Neuronal stem cell (in vitro differentiated cells): Measurements from ENCODE around the gene VWA5A. TPM values are rescaled to one million over a fixed set of nuclear protein-coding genes. Genes with fewer than 3 reads are reported as not detected.

Experiments
- DNase-seq: peaks from one replicate; pipeline ENCODE4 v3.0.0-alpha.2; 2013; ENCODE audit warnings: low spot score
- H2AFZ ChIP-seq: one replicate; pipeline ENCODE4 v1.6.1; 2013; ENCODE audit warnings: mild to moderate bottlenecking, low read length, inconsistent platforms
- H2AK5ac ChIP-seq: 2 replicates; pipeline ENCODE4 v1.6.1; 2013; ENCODE audit warnings: low read depth, mild to moderate bottlenecking, inconsistent platforms, low read length, moderate library complexity, mixed read lengths
- H2BK120ac ChIP-seq: 2 replicates; pipeline ENCODE4 v1.6.1; 2013; ENCODE audit warnings: low read depth, mild to moderate bottlenecking, inconsistent platforms, low read length, moderate library complexity, mixed read lengths
- H2BK12ac ChIP-seq: one replicate; pipeline ENCODE4 v1.6.1; 2013; ENCODE audit warnings: low read length, inconsistent platforms
- H2BK15ac ChIP-seq: 2 replicates; pipeline ENCODE4 v1.6.1; 2013; ENCODE audit warnings: mild to moderate bottlenecking, low read length, inconsistent platforms, mixed read lengths
- H2BK5ac ChIP-seq: one replicate; pipeline ENCODE4 v1.6.1; 2013; ENCODE audit warnings: inconsistent platforms, mild to moderate bottlenecking, low read length, moderate library complexity
- H3K14ac ChIP-seq: one replicate; pipeline ENCODE4 v1.6.1; 2013; ENCODE audit warnings: low read length, inconsistent platforms
- H3K18ac ChIP-seq: 2 replicates; pipeline ENCODE4 v1.6.1; 2013; ENCODE audit warnings: low read length, inconsistent platforms
- H3K23ac ChIP-seq: 2 replicates; pipeline ENCODE4 v1.6.1; 2013; ENCODE audit warnings: low read depth, mild to moderate bottlenecking, mixed read lengths, low read length, inconsistent platforms; ENCODE audit not compliant: poor library complexity
- H3K27ac ChIP-seq: replicated peaks from 3 replicates; pipeline ENCODE4 v1.5.1; 2013; ENCODE audit warnings: low read length, inconsistent platforms
- H3K27me3 ChIP-seq, 3 experiments: 2 replicates each; pipeline ENCODE4 v1.6.1; 2013; ENCODE audit warnings: low read length in 3 of 3, mild to moderate bottlenecking in 2 of 3, inconsistent platforms in 1 of 3, low read depth in 1 of 3, mixed read lengths in 1 of 3, moderate library complexity in 1 of 3; ENCODE audit not compliant: control insufficient read depth in 3 of 3, insufficient read depth in 3 of 3
- H3K36me3 ChIP-seq, 2 donors: replicated peaks in 1 of 2; 2 replicates each; pipeline ENCODE4 v1.6.1; 2013; ENCODE audit warnings: low read length in 2 of 2; ENCODE audit not compliant: control insufficient read depth in 2 of 2, insufficient read depth in 2 of 2
- H3K4ac ChIP-seq: 2 replicates; pipeline ENCODE4 v1.6.1; 2013; ENCODE audit warnings: inconsistent platforms, mild to moderate bottlenecking, low read length, moderate library complexity
- H3K4me1 ChIP-seq, 2 donors: 1 replicate in 1 of 2; 2 replicates in 1 of 2; pipeline ENCODE4 v1.6.1; 2013; ENCODE audit warnings: low read length in 2 of 2, low read depth in 1 of 2; ENCODE audit not compliant: control insufficient read depth in 2 of 2, insufficient read depth in 1 of 2
- H3K4me2 ChIP-seq: one replicate; pipeline ENCODE4 v1.6.1; 2013; ENCODE audit warnings: mild to moderate bottlenecking, low read length, inconsistent platforms; ENCODE audit not compliant: insufficient read depth, poor library complexity, severe bottlenecking
- H3K4me3 ChIP-seq, 2 donors: 2 replicates each; pipeline ENCODE4 v1.5.1; 2013; ENCODE audit warnings: low read length in 2 of 2, mild to moderate bottlenecking in 2 of 2, inconsistent platforms in 1 of 2, moderate library complexity in 1 of 2
- H3K79me1 ChIP-seq: one replicate; pipeline ENCODE4 v1.6.1; 2013; ENCODE audit warnings: low read depth, mild to moderate bottlenecking, inconsistent platforms, low read length, moderate library complexity
- H3K9ac ChIP-seq: one replicate; pipeline ENCODE4 v1.6.1; 2013; ENCODE audit warnings: mild to moderate bottlenecking, low read depth, low read length, inconsistent platforms; ENCODE audit not compliant: poor library complexity
- H3K9me3 ChIP-seq, 2 donors: replicated peaks in 1 of 2; 2 replicates each; pipeline versions ENCODE3 to v1.6.1; 2013; ENCODE audit warnings: low read length in 2 of 2, mild to moderate bottlenecking in 2 of 2, inconsistent platforms in 1 of 2, low read depth in 1 of 2, mixed read lengths in 1 of 2, moderate library complexity in 1 of 2; ENCODE audit not compliant: control insufficient read depth in 2 of 2, insufficient read depth in 1 of 2
- H4K8ac ChIP-seq: one replicate; pipeline ENCODE4 v1.6.1; 2013; ENCODE audit warnings: low read depth, mild to moderate bottlenecking, inconsistent platforms, low read length, moderate library complexity
- H4K91ac ChIP-seq: one replicate; pipeline ENCODE4 v1.6.1; 2013; ENCODE audit warnings: low read length, low read depth, mild to moderate bottlenecking, inconsistent platforms; ENCODE audit not compliant: poor library complexity
- WGBS, 2 donors: extraction: QIAGEN DNeasy Blood & Tissue Kit; methylation state at CpG; one replicate each; pipeline ENCODE4 v1.1.7; 2013; ENCODE audit warnings: missing lambda C conversion rate in 2 of 2, mixed read lengths in 1 of 2; ENCODE audit not compliant: insufficient read length in 2 of 2, insufficient replicate concordance in 1 of 2; ENCODE audit errors: extremely low coverage in 2 of 2; 5-methylcytosine and 5-hydroxymethylcytosine counted together
- polyA plus RNA-seq, 2 experiments: library from polyadenylated mRNA; stranded (reverse); fragments of 200-250 nt; gene quantifications; one replicate each; pipeline ENCODE4 v1.2.3, GENCODE V29; 2013

The VWA5A gene, protein sequence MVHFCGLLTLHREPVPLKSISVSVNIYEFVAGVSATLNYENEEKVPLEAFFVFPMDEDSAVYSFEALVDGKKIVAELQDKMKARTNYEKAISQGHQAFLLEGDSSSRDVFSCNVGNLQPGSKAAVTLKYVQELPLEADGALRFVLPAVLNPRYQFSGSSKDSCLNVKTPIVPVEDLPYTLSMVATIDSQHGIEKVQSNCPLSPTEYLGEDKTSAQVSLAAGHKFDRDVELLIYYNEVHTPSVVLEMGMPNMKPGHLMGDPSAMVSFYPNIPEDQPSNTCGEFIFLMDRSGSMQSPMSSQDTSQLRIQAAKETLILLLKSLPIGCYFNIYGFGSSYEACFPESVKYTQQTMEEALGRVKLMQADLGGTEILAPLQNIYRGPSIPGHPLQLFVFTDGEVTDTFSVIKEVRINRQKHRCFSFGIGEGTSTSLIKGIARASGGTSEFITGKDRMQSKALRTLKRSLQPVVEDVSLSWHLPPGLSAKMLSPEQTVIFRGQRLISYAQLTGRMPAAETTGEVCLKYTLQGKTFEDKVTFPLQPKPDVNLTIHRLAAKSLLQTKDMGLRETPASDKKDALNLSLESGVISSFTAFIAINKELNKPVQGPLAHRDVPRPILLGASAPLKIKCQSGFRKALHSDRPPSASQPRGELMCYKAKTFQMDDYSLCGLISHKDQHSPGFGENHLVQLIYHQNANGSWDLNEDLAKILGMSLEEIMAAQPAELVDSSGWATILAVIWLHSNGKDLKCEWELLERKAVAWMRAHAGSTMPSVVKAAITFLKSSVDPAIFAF
- 15.4 TPM for polyA plus RNA-seq (2013, experiment 1 of 2)
- 15.3 TPM for polyA plus RNA-seq (2013, experiment 2 of 2)

DNA sequence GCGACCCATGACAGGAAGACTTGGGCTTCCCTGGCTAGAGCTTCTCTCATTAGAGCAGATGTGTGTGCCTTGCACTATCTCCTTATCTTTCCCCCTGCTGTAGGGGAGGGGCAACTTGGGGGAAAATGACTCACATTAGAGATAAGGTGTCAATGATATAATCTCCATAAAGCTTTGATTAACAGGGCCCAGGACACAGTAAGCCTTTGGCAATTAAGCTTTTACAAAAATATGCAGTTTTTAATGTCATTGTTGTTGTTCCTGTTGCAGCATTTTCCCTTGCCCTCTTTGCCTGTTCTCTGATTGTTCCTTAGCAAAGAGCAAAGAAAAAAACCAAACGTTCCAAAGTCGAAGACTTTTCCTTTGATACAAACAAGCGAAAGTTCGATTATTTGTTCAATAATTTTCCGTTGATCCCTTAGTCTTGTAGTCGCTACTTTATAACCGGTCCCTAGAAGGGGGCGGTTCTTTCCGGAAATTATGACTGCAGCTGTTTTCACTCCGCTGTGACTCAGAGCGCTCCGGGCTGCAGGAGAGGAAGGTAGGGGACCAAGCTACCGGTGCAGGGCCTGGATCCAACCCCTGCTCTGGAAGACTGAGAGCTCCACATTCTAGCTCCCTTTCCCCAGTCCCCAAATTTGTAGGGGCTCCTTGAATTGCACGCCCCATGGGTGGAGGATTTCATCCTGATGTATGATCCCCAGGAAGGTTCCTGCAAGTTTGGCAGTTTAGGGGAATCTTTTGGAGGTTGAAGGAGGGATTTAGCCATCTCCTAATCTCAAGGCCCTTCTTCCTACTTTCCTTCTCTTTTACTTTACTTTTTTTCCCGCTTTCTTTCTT lies at the start of gene VWA5A:
Gene VWA5A, plus strand, starts transcription at position 509 of the 840 bp plus-strand sequence. CDS start 2,062 bp downstream, outside the sequence.
- H2BK12ac ChIP-seq: no peak within 1 kb of the TSS
- H4K91ac ChIP-seq: no peak within 1 kb of the TSS
- no peaks in the 10 kb centered on the region for H3K27me3 ChIP-seq
- peak within 1 kb of the TSS; percentile 61 to 73 for H3K4me3 ChIP-seq
- peak within 1 kb of the TSS; percentile 84 for H2AFZ ChIP-seq
- no peak within 1 kb of the TSS for H2BK15ac ChIP-seq
- H3K9ac ChIP-seq: no peak within 1 kb of the TSS
- no peaks in the 10 kb centered on the region for H3K79me1 ChIP-seq
- no peak within 1 kb of the TSS for H3K23ac ChIP-seq
- no peak within 1 kb of the TSS for H2AK5ac ChIP-seq
- H3K9me3 ChIP-seq: no peaks in the 10 kb centered on the region
- H2BK120ac ChIP-seq: no peak within 1 kb of the TSS
- H2BK5ac ChIP-seq: no peak within 1 kb of the TSS
- no peak within 1 kb of the TSS for H3K27ac ChIP-seq
- no peak within 1 kb of the TSS for H3K4ac ChIP-seq
- peak within 1 kb of the TSS; percentile 58 for H3K4me2 ChIP-seq
- H3K36me3 ChIP-seq: peaks cover 0 to 23% of the 10 kb centered on the region in 2 donors
- no peak within 1 kb of the TSS for H3K14ac ChIP-seq
- peaks cover 3 to 7% of the 10 kb centered on the region in 2 donors for H3K4me1 ChIP-seq
- H3K18ac ChIP-seq: no peak within 1 kb of the TSS
- no CpG with 5 or more reads among the region's 16 CpGs for WGBS, 2 donors
- H4K8ac ChIP-seq: no peak within 1 kb of the TSS
- peak; percentile 44 for DNase-seq

DNA sequence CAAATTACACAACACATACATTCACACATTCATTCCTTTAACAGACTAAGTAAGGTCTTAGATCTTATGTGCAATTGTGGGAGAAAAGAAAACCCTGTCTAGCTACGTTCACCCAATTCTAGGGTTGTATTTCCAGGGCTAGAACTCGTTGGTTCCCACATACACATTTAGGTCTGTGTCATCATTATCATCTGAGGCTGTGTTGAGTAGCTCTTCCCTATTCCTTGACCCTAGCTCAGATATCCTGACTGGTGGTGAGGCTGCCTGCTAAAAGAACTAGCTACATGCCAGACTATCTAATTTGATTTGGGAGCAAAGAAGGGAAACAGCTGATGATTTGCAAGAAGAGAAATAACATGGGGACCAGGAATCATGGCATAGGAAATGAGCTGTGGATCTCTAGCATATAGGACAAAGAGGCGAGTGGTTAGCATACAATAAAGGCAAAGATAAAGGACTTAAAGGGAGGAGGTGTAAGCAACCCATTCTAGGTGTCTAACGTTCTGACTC lies 46.6 kb upstream of the VWA5A start:
- Histone ChIP-seq H4K8ac (no peak overlapping the region), H3K23ac (no peak overlapping the region), H2BK5ac (no peak overlapping the region), H2BK15ac (no peak overlapping the region), H2BK120ac (no peak overlapping the region), H3K27ac (no peak overlapping the region), H2BK12ac (no peak overlapping the region), H3K79me1 (no peaks in the 10 kb centered on the region), H3K27me3 (peaks cover 0 to 8% (median 0%) of the 10 kb centered on the region in 3 experiments), H3K18ac (no peak overlapping the region), H3K4me3 (no peak overlapping the region), H3K9me3 (peaks cover 0 to 2% of the 10 kb centered on the region in 2 donors), H3K14ac (no peak overlapping the region), H3K36me3 (no peaks in the 10 kb centered on the region), H3K9ac (no peak overlapping the region), H4K91ac (no peak overlapping the region), H3K4me2 (no peak overlapping the region), H2AK5ac (no peak overlapping the region), H2AFZ (no peak overlapping the region), H3K4ac (no peak overlapping the region), H3K4me1 (no peaks in the 10 kb centered on the region)
- WGBS, 2 donors: no CpG with 5 or more reads among the region's 4 CpGs
- DNase-seq: no peak

DNA sequence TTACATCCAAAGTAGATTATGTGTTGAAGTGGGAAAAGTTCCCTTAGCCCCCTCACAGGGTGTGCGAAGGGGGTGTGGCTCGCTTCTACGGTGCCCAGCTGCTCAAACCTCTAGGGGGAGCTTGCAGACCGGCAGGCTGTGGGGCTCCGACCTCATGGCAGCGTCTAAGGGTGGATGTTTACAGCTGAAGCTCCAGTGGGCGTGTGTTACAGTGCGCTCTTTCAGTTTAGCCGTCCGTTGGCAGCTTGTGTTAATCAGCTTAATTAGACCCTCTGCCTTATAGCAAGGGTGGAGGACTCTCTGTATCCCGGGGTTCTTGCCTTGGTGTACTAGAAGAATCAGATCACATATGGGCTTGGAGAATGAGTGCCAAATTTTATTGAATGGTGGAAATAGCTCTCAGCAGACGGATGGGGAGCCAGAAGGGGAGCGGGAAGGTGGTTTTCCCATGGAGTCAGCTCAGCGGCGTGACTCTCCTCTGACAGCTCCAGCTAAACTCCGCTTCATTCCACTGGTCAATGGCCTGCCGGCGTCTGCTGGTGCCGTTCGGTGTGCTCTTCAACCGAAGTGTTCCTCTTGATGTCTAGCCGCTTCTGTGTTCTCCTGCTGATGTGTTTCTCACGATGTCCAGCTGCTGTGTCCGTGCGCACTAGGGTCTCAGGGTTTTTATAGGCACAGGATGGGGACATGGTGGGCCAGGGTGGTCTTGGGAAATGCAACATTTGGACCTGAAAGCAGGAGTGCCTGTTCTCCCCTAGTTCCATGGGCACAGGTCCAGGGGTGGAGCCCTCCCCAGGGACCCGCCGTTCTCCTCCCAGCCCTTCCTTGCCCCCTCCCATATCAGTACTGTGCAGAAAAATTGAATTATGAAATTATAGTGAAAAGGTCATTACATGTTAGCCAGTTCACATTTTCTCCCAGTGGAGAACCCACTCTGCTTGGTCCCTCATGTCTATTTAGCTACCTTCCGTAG lies 45.5 kb upstream of the VWA5A start:
- no peak overlapping the region for H2BK15ac ChIP-seq
- no peak overlapping the region for H2BK5ac ChIP-seq
- WGBS, 2 donors: no CpG with 5 or more reads among the region's 28 CpGs
- H3K9me3 ChIP-seq: no peaks in the 10 kb centered on the region
- H3K9ac ChIP-seq: no peak overlapping the region
- peak overlapping the region; percentile 45 for H2AFZ ChIP-seq
- no peak overlapping the region for H3K4me3 ChIP-seq
- H3K27ac ChIP-seq: no peak overlapping the region
- no peak overlapping the region for H3K23ac ChIP-seq
- peak; percentile 41 for DNase-seq
- no peak overlapping the region for H3K4me2 ChIP-seq
- no peak overlapping the region for H4K91ac ChIP-seq
- H3K14ac ChIP-seq: no peak overlapping the region
- no peaks in the 10 kb centered on the region for H3K79me1 ChIP-seq
- H3K36me3 ChIP-seq: no peaks in the 10 kb centered on the region
- no peak overlapping the region for H2AK5ac ChIP-seq
- H2BK120ac ChIP-seq: no peak overlapping the region
- H4K8ac ChIP-seq: no peak overlapping the region
- H2BK12ac ChIP-seq: no peak overlapping the region
- peaks cover 0 to 8% (median 0%) of the 10 kb centered on the region in 3 experiments for H3K27me3 ChIP-seq
- no peaks in the 10 kb centered on the region for H3K4me1 ChIP-seq
- no peak overlapping the region for H3K4ac ChIP-seq
- H3K18ac ChIP-seq: no peak overlapping the region
